Stimulated activated CD8-positive, alpha-beta memory T cell treated with anti-CD3 and anti-CD28 coated beads, Interleukin-4, amount 100 ng/mL, for 24 hours (primary cell): ENCODE measurements around the gene SNTG2.

Experiments
- DNase-seq: peaks from one replicate; pipeline ENCODE4 v3.0.0-alpha.2; 2020; ENCODE audit warnings: low read depth

The SNTG2 gene

GRCh38 chr2:1147873-1148612 is 197.4 kb downstream of the SNTG2 start:
- no peak for DNase-seq

- no peak for DNase-seq
Measured at GRCh38 chr2:1150724-1151511, 200.3 kb downstream of the SNTG2 start.

GRCh38 chr2:1152375-1152774 is 201.7 kb downstream of the SNTG2 start:
- no peak for DNase-seq

GRCh38 chr2:1153920-1154319 is 203.3 kb downstream of the SNTG2 start:
- no peak for DNase-seq

- no peak for DNase-seq
Measured at GRCh38 chr2:1154710-1155594, 204.3 kb downstream of the SNTG2 start.

- no peak for DNase-seq
Measured at GRCh38 chr2:1156059-1156458, 205.4 kb downstream of the SNTG2 start.

GRCh38 chr2:1156531-1156930 is 205.9 kb downstream of the SNTG2 start:
- no peak for DNase-seq

GRCh38 chr2:1157107-1157506 is 206.5 kb downstream of the SNTG2 start:
- no peak for DNase-seq

GRCh38 chr2:1159013-1159412 is 208.4 kb downstream of the SNTG2 start:
- no peak for DNase-seq

GRCh38 chr2:1162246-1162645 is 211.6 kb downstream of the SNTG2 start:
- DNase-seq, result no peak

- no peak for DNase-seq
Measured at GRCh38 chr2:1162768-1163584, 212.3 kb downstream of the SNTG2 start.

GRCh38 chr2:1166976-1167375 is 216.3 kb downstream of the SNTG2 start:
- DNase-seq, result no peak

- DNase-seq, result no peak
Measured at GRCh38 chr2:1168846-1169245, 218.2 kb downstream of the SNTG2 start.

GRCh38 chr2:1169291-1169949 is 218.8 kb downstream of the SNTG2 start:
- DNase-seq, result no peak

- no peak for DNase-seq
Measured at GRCh38 chr2:1170241-1170640, 219.6 kb downstream of the SNTG2 start.

GRCh38 chr2:1170711-1171110 is 220.1 kb downstream of the SNTG2 start:
- no peak for DNase-seq

- DNase-seq, result no peak
Measured at GRCh38 chr2:1173528-1173927, 222.9 kb downstream of the SNTG2 start.

- DNase-seq, result no peak
Measured at GRCh38 chr2:1181893-1182292, 231.2 kb downstream of the SNTG2 start.

GRCh38 chr2:1183300-1183699 is 232.7 kb downstream of the SNTG2 start:
- DNase-seq, result no peak

GRCh38 chr2:1186421-1186820 is 235.8 kb downstream of the SNTG2 start:
- no peak for DNase-seq

- no peak for DNase-seq
Measured at GRCh38 chr2:1187189-1187588, 236.5 kb downstream of the SNTG2 start.
